GM18867 (cell line): ENCODE data around the gene CD6.

Source experiments
- ATAC-seq: cut with Tn5 transposase; IDR thresholded peaks from one replicate; pipeline ENCODE4 v1.9.1; 2021; ENCODE audit warnings: mild to moderate bottlenecking, moderate library complexity; ENCODE audit not compliant: unreplicated experiment

Gene CD6

GRCh38 chr11:60934790-60935605 lies 36.5 kb upstream of the CD6 start:
- ATAC-seq: no peak

- ATAC-seq: no peak
These were observed 35.6 kb upstream of the CD6 start for GRCh38 chr11:60935676-60936442.

DNA sequence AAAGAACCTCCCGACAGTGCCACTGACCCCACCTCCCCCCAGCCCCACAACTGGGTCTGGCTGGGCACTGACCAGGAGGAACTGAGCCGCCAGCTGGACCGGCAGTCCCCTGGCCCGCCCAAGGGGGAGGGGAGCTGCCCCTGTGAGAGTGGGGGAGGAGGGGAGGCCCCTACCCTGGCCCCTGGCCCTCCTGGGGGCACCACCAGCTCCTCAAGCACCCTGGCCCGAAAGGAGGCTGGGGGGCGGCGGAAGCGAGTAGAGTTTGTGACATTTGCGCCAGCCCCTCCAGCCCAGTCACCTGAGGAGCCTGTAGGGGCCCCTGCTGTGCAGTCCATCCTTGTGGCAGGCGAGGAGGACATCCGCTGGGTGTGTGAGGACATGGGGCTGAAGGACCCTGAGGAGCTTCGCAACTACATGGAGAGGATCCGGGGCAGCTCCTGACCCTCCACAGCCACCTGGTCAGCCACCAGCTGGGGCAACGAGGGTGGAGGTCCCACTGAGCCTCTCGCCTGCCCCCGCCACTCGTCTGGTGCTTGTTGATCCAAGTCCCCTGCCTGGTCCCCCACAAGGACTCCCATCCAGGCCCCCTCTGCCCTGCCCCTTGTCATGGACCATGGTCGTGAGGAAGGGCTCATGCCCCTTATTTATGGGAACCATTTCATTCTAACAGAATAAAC lies 34.9 kb upstream of the CD6 start:
- no peak for ATAC-seq

- no peak for ATAC-seq
These were observed 34.3 kb upstream of the CD6 start for GRCh38 chr11:60937144-60937527.

DNA sequence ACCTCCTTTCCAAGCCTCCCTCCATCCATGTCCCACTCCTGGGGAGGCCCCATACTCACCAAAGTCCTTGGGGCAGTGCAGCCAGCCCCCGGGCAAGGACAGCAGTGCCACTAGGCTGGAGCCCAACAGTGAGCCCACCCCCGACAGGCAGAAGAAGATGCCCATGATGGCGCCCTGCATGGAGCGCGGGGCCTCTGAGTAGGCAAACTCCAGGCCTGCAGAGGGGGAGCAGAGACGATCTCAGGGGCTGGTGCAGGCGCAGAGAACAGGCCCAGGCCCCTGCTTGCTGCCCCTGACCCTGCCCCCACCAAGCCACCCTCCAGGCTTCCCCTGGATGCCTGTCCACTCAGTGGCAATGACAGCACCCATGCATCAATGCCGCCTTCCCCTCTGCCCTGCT lies 33.7 kb upstream of the CD6 start:
- ATAC-seq: no peak

GRCh38 chr11:60938500-60938899 lies 33.0 kb upstream of the CD6 start:
- no peak for ATAC-seq

- no peak for ATAC-seq
These were observed 32.2 kb upstream of the CD6 start for GRCh38 chr11:60939301-60939700.

DNA sequence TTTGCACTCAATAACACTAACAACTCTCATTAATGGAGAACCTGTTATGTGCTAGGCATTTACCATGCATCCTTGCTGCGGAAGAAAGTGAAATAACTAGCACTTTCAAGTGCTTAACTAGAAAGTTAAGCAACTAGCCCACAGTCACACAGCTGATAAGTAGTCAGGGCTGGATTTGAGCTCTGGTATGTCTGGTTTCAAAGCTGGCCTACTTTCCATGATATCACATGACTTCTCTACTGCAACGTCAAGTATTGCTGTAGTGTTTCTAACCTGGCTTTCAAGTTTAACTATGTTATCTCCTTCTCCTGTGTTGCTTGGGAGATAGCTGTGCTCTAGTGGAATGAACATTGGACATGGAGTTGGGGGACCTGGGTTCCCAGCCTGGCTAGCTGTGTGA lies 31.6 kb upstream of the CD6 start:
- ATAC-seq: no peak

- no peak for ATAC-seq
These were observed 29.9 kb upstream of the CD6 start for GRCh38 chr11:60941371-60942119.

DNA sequence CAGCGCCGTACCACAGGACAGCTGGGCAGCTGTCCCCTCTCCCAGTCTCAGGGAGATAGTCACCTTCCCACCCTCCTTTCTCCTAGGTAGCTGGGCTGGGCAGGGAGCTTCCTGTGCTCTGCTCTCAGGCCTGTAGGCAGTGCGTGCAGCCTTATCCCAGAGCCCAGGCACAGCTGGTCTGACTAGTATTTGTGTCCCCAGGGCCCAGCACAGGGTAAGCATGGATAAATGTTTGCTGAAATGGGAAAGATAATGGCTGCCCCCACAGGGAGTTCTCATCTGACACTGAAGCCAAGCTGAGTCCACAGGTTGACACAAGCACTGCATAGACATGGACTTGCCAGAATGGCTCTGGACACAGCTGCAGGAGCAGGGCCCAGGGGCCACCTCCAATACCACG lies 29.3 kb upstream of the CD6 start:
- no peak for ATAC-seq

GRCh38 chr11:60942970-60943565 lies 28.4 kb upstream of the CD6 start:
- ATAC-seq: no peak

GRCh38 chr11:60944490-60945294 lies 26.8 kb upstream of the CD6 start:
- ATAC-seq: no peak

GRCh38 chr11:60945295-60945667 lies 26.2 kb upstream of the CD6 start:
- ATAC-seq: no peak

DNA sequence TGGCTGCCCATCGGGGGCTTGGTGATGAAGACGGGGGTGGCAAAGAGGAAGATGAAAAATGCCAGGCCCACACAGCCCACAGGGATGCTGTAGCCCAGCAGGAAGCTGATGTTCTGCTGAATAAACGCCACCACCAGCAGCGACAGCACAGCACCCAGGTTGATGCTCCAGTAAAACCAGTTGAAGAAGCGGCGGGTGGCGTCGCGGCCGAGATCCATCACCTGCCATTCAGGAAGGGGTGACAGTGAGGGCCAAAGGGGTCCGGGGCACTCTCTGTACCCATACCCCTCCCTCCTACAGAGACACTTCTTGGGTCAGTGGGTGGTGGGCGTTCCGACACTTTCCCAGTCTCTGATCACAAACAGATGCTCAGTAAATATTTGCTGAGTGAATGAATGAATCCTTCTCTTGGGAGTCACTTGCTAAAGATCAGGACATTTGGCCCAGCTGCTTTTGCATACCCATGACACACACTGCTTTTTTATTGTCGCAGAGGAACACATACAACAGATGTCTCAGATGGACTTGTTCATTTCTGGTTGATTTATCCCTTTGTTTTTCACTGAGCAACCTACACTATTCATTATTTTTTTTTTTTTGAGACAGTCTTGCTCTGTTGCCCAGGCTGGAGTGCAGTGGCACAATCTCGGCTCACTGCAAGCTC lies 24.7 kb upstream of the CD6 start:
- ATAC-seq: no peak

GRCh38 chr11:60947700-60948099 lies 23.8 kb upstream of the CD6 start:
- ATAC-seq: no peak

GRCh38 chr11:60948250-60948649 lies 23.2 kb upstream of the CD6 start:
- no peak for ATAC-seq

- ATAC-seq: no peak
These were observed 21.5 kb upstream of the CD6 start for GRCh38 chr11:60950024-60950423.

DNA sequence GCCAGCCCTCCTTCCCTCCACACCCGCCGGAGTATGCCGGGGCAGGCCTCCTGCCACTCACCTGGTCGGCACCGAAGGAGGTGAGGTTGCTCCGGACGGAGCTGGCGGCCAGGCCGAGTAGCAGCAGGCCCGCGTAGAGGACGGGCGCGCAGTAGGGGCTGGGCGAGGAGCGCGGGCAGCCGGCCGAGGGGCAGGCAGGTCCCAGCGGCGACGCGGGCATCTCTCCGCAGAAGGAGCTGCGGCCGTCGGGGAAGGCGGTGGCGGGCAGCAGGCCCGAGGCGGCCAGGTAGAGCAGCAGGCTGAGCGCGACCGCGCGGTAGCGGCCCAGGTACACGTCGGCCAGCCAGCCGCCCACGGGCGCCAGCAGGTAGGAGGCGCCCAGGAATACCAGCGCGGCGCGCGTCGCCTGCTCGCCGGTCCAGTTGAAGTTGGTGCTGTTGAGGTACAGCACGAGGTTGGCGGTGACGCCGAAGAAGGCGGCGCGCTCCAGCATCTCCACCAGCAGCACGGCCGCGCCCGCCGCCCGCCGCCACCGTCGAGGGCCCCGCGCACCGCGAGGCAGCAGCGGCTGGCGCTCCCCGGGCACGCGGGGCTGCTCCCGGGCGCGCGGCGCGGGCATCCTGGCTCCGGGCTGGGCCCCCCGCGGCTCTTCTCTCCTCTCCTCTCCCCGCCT lies 20.4 kb upstream of the CD6 start:
- peak; percentile 27 for ATAC-seq

DNA sequence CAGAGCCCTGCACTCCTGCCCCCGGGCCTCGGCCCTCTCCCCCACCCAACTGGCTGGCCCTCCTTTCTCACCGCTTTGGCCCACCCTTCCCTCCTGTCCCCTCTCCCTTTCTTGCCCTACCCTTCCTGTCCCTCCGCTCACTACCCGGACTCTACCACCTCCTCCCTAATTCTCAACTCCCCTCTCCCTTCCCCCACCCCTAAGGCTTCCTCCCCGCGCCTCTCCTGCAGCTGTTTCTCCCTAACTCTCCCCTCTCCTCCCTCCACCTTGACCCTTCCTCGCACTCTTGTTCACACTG lies 19.9 kb upstream of the CD6 start:
- no peak for ATAC-seq
